ENCODE results near the gene TAS1R3. TPM values are rescaled to one million over a fixed set of nuclear protein-coding genes. Genes with fewer than 3 reads are reported as not detected.

TAS1R3 gene
- total and polyA plus RNA-seq, 9 donors = 0.07 to 0.40 (median 0.24) TPM; not detected in 2

- TF ChIP-seq EP300 (IDR thresholded peaks at IDR 0.05) (no peak), POLR2A (IDR thresholded peaks at IDR 0.05) (no peak), CTCF (IDR thresholded peaks at IDR 0.05) (no peak)
- peak in 3 of 5 donors; percentile 63 to 71 (median 69) for DNase-seq
These were observed 20.7 kb downstream of the TAS1R3 start for GRCh38 chr1:1351511-1352427.

GRCh38 chr1:1352786-1353388 is 21.8 kb downstream of the TAS1R3 start:
- 22 to 33% (median 27%) methylated on average over 4 to 5 of the region's 5 CpGs for WGBS, 3 donors
- Histone ChIP-seq H3K9me3 (no peaks in the 10 kb centered on the region), H3K4me3 (no peak overlapping the region), H3K27ac (no peak overlapping the region), H3K27me3 (no peaks in the 10 kb centered on the region), H3K36me3 (no peaks in the 10 kb centered on the region), H3K4me1 (ENCODE audit: insufficient read depth) (peaks cover 17% of the 10 kb centered on the region)
- no peak for DNase-seq
- intact Hi-C loops (cut with DNase I) = no loop called here
- TF ChIP-seq EP300 (IDR thresholded peaks at IDR 0.05) (no peak), POLR2A (IDR thresholded peaks at IDR 0.05) (no peak), CTCF (IDR thresholded peaks at IDR 0.05) (no peak)

More at GRCh38 chr1:1351511-1352427, 20.7 kb downstream of the TAS1R3 start:
- Histone ChIP-seq H3K27me3 (no peaks in the 10 kb centered on the region), H3K4me1 (ENCODE audit: insufficient read depth) (peaks cover 23% of the 10 kb centered on the region), H3K9me3 (no peaks in the 10 kb centered on the region), H3K36me3 (no peaks in the 10 kb centered on the region), H3K27ac (peak overlapping the region; percentile 21 to 72), H3K4me3 (no peak overlapping the region)
- 40 to 42% (median 41%) methylated on average over 29 of the region's 29 CpGs for WGBS, 3 donors
- intact Hi-C loops (cut with DNase I) = no loop called here

- Histone ChIP-seq H3K27me3 (no peaks in the 10 kb centered on the region), H3K4me3 (no peak overlapping the region), H3K27ac (no peak overlapping the region), H3K9me3 (no peaks in the 10 kb centered on the region), H3K36me3 (no peaks in the 10 kb centered on the region), H3K4me1 (ENCODE audit: insufficient read depth) (peaks cover 12% of the 10 kb centered on the region)
- DNase-seq = no peak
- intact Hi-C loops (cut with DNase I) = no loop called here
- TF ChIP-seq POLR2A (IDR thresholded peaks at IDR 0.05) (no peak), EP300 (IDR thresholded peaks at IDR 0.05) (no peak), CTCF (IDR thresholded peaks at IDR 0.05) (no peak)
- 62 to 78% (median 65%) methylated on average over 16 to 28 of the region's 28 CpGs for WGBS, 3 donors
These were observed 22.5 kb downstream of the TAS1R3 start for GRCh38 chr1:1353389-1354151.
